HL-60/S4 treated with phorbol 12-myristate 13-acetate at 8.2 ng/mL for 4 days and 3 days (cell line): Measurements from ENCODE around the gene AFAP1.

Source experiments
- in situ Hi-C: fragments of 300-500 bp; cut with MboI; formaldehyde crosslinking; loops from 2 replicates; pipeline ENCODE4 v1.15.0; 2022; ENCODE audit warnings: low sequenced_read_pairs

AFAP1 gene

DNA sequence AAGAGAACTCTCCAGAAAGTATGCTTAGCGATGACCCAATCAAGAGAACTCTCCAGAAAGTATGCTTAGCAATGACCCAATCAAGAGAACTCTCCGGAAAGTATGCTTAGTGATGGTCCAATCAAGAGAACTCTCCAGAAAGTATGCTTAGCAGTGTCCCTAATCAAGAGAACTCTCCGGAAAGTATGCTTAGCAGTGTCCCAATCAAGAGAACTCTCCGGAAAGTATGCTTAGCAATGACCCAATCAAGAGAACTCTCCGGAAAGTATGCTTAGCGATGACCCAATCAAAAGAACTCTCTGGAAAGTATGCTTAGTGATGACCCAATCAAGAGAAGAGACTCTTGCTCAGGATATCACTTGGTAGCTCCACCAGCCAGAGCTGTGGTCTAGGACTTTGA lies 92.5 kb downstream of the AFAP1 start:
- in situ Hi-C loops = no loop called here

DNA sequence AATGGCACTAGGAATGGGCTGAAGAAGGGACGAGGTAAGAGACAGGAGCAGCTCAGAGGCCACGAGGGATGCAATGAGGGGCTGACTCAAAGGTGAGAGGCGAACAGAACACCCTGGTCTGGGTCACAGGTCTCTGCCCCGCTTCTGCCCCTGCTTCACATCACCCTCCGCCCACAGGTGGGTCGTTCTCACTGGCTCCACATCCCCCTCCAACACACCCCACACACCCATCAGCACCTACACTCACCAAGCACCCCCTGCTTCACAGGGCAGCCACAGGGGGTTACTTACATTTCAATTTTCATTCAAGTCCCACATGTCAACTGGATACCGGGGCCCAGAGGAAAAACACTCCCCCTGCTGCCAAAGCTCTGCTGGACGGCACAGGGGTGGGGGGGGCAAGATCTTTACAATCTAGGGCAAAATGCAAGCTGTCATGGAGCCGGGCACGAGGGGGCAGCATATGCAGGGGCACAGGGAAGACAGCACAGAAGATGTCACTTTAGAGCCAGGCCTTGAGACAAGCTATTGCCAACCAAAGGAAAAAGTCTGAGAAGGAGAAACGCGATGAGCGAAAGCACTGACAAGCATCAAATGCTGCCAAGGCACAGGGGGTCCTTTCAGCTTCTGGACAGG lies 94.0 kb downstream of the AFAP1 start:
- in situ Hi-C loops = no loop called here

DNA sequence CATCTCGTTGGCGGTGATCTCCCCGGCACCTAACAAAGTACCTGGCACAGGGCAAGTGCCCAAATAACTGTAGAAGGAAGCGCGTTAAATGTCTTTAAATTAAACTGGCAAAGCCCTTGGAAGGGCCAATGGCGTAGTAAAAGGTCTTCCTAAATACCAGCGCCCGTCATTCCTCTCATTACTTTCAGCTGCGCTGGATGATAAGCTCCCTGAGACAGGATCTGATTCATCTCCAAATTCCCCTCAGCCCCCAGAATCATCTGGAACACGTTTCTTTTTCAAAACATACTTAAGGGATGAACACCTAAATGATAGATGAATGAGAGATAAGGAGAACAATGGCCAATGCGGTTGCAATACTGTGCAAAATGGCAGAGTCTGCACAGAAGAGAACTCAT lies 95.1 kb downstream of the AFAP1 start:
- in situ Hi-C loops = no loop called here

DNA sequence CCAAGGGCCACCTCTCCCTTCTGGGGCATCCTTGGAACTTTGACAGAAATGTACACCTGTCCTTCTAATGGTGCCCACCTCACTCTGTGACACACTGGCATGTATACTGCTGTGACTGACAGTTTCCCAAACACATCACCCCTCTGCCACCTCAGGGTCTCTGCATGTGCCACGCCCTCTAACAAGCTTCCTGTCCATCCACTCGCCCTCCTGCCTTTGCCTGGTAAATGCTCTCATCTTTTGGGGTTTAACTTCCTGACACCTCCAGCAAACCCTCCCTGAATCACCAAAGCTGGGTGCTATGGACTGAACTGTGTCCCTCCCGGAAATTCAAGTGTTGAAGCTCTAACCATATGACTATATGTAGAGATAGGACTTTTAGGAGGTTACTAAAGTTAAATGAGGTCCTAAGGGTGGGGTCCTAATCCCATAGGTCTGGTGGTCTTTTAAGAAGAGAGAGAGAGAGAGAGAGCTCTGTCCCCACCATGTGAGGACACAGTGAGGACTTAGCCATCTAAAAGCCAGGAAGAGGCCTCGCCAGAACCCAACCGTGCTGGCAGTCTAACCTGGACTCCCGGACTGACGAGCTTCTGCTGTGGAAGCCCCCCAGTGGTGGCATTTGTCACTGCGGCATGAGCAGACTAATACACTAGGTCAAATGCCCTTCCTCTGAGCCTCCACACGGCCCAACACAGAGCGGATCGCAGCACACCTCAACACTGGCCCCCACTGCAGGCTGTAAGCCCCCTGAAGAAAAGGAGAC lies 95.6 kb downstream of the AFAP1 start:
- in situ Hi-C loops = no loop called here

DNA sequence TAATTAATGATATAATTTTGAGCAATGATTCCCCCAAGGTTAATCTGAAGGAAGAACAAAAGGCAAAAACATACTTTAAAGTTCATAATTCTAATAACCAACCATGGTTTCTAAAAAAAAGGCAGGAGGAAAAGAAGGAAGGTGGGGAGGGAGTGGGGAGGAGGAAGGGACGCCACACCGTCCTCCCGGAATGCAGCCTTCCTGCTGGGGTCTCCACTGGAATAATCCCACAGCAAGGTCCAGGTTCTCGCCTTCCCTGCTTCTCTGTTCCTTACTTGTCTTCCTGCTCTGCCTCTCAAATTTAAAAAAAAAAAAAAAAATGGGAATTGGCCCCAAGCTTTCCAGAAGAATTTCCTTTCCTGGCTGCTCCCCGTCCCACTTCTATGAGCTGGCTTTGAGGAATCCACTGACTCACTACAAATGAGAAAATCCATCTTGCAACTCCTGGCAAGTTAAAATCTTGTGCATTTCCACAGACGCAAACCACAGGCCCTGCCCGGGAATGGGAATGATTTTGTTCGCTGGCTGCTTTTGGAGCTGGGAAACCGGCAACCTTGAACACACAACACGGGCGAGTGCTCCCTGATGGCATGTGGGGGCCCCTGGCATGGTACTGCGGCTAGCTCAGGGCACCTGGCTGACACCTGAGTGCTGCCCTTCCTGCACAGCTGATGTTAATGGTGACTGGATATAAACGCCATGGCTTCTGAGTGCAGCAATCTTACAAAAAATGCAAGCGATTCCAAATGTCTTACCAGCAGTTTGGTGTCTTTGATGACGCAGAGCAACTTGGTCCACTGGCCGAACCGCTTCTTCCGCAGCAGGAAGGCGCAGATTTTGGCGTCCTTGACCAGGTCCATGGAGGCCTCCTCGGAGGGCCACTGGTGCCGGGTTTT lies 97.0 kb downstream of the AFAP1 start:
- in situ Hi-C loops = no loop called here

DNA sequence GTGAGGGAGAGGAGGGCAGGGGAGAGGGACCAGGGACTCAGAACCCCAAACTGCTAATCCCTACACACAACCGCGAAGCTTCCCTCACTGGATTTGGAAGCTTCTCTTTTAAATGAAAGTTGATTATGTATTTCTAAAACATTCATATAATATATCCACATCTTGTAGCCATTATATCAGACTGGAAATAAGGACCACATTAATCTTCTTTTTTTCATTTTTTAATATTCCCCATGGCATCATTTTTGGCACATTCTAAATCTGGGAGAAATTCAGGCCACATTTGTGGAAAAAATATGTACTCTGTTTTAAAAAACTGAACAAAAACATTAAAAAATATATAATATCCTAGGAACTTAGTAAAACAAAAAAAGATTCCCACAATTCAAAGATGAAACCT lies 97.8 kb downstream of the AFAP1 start:
- in situ Hi-C loops = no loop called here

DNA sequence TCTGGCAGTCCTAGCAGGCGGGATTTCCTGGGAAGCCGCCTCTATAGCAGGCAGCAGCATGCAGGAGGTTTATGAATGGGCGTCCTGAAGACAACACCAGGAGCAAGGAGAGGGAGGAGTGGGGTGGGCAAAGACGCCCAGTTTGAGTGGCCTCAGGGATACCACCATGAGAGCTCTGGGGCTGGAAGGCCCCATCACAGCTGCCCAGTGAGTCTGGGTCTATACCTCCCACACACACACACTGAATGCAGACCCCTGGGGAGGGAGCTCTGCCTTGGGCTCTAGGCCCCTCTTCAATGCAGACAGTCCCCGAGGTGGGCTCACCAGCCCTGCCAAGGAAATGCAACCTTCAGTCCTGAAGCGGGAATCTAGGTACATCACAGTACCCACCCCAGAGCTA lies 98.6 kb downstream of the AFAP1 start:
- in situ Hi-C loops = no loop called here

DNA sequence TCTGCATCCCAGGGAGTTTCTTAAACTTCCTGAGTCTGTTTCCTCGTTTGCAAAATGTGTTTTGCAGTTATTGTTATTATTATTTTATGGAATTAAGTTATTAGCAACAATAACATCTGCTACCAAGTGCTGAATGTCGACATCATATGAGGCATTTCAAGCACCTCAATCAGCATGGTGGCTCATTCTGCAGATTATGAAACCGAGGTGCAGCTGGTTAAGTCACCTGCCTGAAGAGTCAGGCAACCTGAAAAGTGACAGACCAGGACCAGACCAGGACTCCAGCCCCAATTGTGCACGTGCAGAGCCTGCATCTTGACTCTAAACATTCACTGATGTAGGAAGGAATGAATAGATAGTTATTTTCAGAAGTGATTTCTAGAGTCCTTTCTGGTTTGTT lies 99.8 kb downstream of the AFAP1 start:
- in situ Hi-C loops = no loop called here

DNA sequence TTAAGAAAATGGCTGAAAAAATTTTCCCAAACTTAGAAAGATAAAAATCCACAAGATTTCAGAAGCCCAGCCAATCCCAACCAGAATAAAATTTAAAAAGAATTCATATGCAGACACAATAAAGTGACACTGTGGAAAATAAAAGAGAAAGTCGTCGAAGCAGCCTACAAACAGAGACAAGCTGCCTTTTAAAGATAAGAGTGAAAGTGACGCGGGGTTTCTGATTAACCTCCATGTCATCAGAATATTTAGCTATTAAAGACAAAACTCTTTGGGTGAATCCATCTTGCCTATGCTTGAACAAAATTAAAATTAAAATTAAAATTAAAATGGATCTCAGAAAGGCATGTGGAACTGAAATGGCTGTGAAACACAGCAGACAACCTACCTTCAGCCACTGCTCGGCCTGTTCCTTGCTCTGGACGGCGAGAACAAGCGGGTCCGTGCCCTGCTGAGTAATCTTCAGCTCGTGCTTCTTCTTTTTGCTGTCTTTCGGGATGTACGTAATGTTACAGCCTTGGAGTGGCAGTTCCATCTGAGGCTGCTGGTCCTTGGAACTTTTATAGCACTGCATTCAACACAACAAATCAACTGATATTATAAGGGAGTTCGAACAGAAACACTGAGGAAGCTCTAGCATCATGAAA lies 101.4 kb downstream of the AFAP1 start:
- in situ Hi-C loops = no loop called here

DNA sequence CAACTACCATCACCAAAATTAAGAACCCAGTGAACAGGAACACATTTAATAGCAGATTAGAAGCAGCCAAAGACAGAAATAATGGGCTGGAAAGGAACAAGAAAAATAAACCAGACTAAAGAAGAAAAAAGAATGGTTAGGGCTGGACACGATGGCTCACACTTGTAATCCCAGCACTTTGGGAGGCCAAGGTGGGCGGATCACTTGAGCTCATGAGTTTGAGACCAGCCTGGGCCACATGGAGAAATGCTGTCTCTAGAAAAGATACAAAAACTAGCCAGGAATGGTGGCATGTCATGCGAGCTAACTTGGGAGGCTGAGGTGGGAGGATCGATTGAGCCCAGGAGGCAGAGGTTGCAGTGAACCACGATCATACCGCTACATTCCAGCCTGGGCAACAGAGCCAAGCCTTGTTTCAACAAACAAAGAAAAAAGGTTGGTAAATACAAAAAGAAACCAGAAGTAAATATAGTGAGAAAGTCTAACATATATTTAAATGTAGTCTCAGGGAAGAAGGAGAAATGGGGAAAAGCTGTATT lies 102.0 kb downstream of the AFAP1 start:
- in situ Hi-C loops = no loop called here

DNA sequence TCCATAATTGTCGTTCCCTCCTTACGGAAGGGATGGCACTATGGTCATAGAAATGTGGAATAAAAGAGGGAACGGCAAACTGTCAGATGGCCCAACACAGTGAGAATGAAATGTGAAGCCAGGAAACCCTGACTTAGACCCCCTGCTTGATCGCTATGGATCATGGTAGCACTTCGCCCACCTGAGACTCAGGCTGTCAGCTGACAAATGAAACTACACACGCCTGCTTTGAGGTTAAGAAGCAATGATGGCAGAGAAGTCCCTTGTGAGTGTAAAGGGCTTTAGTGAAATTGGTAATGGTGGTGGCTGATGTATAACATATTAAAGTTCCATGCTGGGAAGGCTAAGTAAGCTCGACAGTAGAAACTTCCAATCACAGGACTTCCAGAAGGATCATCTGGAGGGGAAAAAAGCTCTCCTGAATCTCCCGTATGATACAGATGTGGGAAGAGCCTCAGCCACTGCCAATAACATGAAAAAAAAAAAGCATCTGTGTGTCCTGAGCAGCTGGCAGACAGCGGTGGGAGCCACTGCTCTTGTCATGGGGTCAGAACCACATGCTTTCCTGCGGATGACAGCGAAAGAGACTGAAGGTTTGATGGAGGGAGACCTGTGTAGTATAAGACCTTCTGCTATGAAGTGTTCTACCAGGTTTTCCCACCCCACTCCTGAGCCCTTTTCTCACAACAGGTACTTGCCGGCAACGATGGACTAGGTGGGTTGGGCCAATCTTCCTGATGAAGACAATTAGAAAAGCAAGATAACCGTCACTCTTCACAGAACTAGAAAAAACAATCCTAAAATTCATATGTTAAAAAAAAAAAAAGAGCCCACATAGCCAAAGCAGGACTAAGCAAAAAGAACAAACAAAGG lies 107.6 kb downstream of the AFAP1 start:
- in situ Hi-C loops = no loop called here

DNA sequence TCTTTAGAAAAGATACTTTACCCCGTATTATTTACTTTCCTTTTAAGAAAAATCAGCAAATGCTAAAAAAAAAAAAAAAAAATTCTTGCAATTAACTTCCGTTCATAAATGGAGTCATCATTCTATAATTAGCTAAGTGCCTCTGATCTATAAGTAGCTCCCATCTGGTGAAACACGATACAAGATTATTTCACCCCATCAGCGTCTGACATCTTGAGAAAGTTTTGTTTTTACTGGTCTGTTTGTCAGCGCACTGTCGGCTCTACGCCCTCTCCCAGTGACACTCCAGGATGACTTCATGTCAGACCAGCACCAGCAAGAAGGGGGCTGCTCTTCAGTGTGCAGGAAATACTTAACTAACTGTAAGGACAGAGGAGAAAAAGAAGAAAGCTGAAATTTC lies 108.3 kb downstream of the AFAP1 start:
- in situ Hi-C loops = no loop called here

DNA sequence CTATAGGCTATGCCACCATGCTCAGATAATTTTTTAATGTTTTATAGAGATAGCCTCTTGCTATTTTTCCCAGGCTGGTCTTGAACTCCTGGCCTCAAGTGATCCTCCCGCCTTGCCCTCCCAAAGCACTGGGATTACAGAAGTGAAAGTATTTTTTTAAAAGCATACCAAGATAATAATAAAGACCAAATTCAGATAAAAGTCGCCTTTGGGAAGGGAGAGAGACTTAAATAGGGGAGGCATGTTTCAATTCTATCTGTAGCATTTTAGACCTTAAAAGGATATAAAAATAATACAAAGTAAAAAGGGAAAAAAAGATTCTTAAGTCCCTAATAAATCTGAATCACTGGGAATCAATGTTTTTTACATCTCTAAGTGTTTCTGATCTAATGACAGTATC lies 108.9 kb downstream of the AFAP1 start:
- in situ Hi-C loops = no loop called here

DNA sequence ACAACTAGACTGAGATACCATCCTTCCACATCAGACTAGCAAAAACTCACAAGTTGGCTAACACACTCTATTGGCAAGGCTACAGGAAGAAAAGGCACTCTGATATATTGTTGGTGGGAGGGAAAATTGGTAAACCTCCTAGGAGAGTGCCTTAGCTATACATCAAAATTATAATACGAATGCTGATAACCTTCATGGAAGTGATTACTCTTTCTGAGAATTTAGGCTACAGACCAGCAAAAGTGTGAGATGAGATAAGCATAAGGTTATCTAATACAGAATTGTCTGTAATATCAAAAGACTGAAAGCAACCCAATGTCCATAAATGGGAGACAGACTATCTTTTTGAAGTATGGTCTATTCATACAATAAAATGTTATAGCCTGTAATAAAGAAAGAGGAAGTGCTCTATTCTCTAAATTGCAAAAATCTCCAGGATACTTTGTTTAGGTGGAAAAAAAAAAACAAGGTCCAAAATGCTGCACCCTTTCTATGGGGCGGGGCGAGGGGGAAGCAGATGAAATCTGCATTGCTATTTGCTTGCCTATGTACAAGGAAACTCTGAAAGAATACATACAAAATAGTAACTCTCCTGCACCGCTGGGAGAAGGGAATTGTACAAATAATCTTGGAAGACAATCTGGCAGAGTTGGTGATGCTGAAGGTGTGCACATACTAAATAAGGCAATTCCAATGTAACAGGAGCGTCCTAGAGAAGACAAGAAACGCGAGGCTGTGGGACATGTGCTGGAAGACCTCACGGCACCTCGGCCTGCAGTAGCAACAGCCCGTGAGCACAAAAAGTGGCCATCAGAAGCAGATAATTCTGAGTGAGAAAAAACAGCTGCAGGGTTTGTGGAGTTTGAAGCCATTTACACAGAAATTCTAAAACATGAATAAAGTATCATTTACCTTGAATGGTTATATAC lies 109.7 kb downstream of the AFAP1 start:
- in situ Hi-C loops = no loop called here

DNA sequence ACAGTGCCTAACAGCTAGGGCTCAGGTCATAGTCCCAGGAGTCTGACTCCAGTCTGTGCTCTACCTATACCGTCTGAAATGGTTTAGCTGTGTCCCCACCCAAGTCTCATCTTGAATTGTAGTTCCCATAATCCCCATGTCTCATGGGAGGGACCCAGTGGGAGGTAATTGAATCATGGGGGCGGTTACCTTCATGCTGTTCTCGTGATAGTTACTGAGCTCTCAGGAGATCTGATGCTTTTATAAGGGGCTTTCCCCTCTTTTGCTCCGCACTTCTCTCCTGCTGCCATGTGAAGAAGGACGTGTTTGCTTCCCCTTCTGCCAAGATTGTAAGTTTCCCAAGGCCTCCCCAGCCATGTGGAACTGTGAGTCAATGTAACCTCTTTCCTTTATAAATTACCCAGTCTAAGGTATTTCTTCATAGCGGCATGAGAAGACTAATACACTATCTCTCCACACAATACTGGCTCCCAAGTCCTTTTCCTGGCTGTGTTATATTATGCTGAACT lies 110.8 kb downstream of the AFAP1 start:
- in situ Hi-C loops = no loop called here

DNA sequence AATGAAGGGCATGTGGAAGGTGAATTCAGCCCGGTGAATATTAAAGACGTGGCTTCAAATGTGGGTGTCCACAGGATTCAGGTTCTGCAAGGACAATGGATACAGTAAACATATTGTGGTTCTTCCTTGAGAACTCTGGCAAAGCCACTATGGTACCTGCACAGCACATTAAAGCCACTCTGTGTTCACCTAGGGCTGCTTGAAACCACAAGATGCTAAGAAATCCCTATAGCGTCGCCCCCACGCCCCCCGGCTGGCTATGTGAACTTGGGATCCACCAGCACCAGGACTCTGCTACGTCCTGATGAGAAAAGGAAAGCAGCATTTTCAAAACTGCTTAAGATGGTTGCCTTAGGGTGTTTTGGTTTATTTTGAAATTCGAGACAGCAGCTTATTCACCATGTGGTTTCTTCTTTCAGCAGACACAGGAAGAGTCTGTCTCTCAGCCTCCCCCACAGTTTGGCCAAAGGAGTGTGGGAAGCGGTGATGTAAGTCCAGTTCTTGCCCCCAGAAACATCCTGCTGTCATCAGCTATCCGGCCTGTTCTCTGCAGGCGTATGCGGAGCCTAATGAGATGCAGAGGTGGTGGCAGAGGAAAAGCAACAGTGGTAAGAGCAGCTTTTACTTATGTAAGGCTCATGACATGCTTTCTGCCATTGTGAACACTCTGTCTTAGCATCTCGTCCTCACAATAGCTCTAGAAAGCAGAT lies 111.5 kb downstream of the AFAP1 start:
- in situ Hi-C loops = no loop called here

DNA sequence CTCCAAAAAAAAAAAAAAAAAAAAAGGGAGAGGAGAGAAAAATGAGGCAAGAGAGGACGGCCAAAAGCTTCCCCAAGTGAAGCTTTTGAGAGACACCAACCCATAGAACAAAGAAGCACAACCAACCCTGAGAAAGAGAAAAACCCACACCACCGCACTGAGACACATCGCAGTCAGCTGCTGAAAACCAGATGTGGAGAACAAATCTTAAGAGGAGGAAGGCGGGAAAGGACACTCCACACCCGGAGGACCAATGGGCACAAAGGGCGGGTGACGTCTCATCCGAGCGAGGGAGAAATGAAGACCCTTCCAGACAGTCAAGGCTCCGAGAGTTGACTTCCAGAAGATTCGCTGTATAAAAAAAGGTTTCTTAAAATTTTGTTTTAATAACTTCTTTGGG lies 112.1 kb downstream of the AFAP1 start:
- in situ Hi-C loops = no loop called here

DNA sequence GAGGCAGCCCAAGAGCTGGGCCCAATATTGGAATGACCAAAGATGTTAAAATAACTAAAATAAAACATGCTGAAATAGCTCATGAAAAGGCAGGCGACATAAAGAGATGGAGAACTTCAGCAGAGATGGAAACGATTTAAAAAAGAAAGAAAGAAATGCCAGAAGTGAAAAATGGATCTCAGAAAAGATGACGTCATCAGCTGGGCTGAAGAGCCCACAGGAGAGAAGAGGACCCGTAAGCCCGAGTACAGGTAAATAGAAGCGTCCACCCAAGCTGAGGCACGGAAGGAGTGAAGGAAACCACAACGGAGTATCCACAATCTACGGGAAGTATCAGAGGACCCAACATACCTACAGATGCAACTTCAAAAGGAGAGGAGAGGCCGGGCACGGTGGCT lies 112.8 kb downstream of the AFAP1 start:
- in situ Hi-C loops = no loop called here
